Left renal pelvis (tissue), 4 donors: ENCODE data around the gene DYNC1I1. TPM values are rescaled to one million over a fixed set of nuclear protein-coding genes. Genes with fewer than 3 reads are reported as not detected.

ENCODE experiments used
- DNase-seq, 4 donors: peaks; one replicate each; pipeline ENCODE4 v3.0.0-alpha.2; 2013; ENCODE audit warnings: low read depth in 4 of 4, low spot score in 3 of 4
- polyA plus RNA-seq, 4 donors: library from polyadenylated mRNA; unstranded; fragments of 120-200 nt; gene quantifications; one replicate each; pipeline ENCODE4 v1.2.1, GENCODE V29; 2013; ENCODE audit not compliant: insufficient read length in 4 of 4

The DYNC1I1 gene
- polyA plus RNA-seq, 4 donors: 0.53 to 2.8 (median 0.57) TPM

GRCh38 chr7:96118449-96119001, 346.2 kb downstream of the DYNC1I1 start:
- no peak for DNase-seq

GRCh38 chr7:96120445-96121225, 348.3 kb downstream of the DYNC1I1 start:
- no peak for DNase-seq

- no peak for DNase-seq
Observed at GRCh38 chr7:96121752-96122151, 349.4 kb downstream of the DYNC1I1 start.

GRCh38 chr7:96122746-96123145, 350.4 kb downstream of the DYNC1I1 start:
- DNase-seq: no peak

- DNase-seq: no peak
Observed at GRCh38 chr7:96126382-96126781, 354.0 kb downstream of the DYNC1I1 start.

- DNase-seq: no peak
Observed at GRCh38 chr7:96127746-96128145, 355.4 kb downstream of the DYNC1I1 start.

- no peak for DNase-seq
Observed at GRCh38 chr7:96131525-96131924, 359.2 kb downstream of the DYNC1I1 start.

GRCh38 chr7:96135241-96135640, 362.9 kb downstream of the DYNC1I1 start:
- DNase-seq: no peak

- DNase-seq: no peak
Observed at GRCh38 chr7:96136600-96137239, 364.4 kb downstream of the DYNC1I1 start.

GRCh38 chr7:96143495-96144259, 371.3 kb downstream of the DYNC1I1 start:
- DNase-seq: no peak

- no peak for DNase-seq
Observed at GRCh38 chr7:96144260-96144526, 371.8 kb downstream of the DYNC1I1 start.

Other genes starting within 250 kb of the DYNC1I1 start
- gene PDK4, start 176.0 kb upstream of the DYNC1I1 start, polyA plus RNA-seq: 10 to 100 TPM; 14.2 to 33.3 (median 20.0) TPM